Neutrophil (primary cell): ENCODE data around the gene MAPK8IP2.
"Not testable (repeated sequence)": the region's sequence is repeated elsewhere in the genome, so short reads cannot be mapped to it uniquely, and the experiment has no call there.

Experiments used
- H3K27ac ChIP-seq: fragments of 200-600 bp; sonication (generic); 2 replicates; pipeline ENCODE4 v1.5.1; 2016; ENCODE audit warnings: mild to moderate bottlenecking, moderate library complexity
- H3K27me3 ChIP-seq: fragments of 200-600 bp; sonication (generic); 2 replicates; pipeline ENCODE4 v1.6.0; 2016; ENCODE audit warnings: mild to moderate bottlenecking
- H3K36me3 ChIP-seq: fragments of 200-600 bp; sonication (generic); 2 replicates; pipeline ENCODE4 v1.5.1; 2017
- H3K4me1 ChIP-seq, 2 experiments: fragments of 200-600 bp in 1 of 2; sonication (generic) in 1 of 2; 1 replicate in 1 of 2; 2 replicates in 1 of 2; pipeline versions ENCODE4 v1.5.1 to v1.6.1; 2013 to 2016; ENCODE audit warnings: low read depth in 1 of 2, low read length in 1 of 2, mild to moderate bottlenecking in 1 of 2, moderate library complexity in 1 of 2; ENCODE audit not compliant: control insufficient read depth in 1 of 2, insufficient read depth in 1 of 2
- H3K4me3 ChIP-seq, 2 experiments: fragments of 200-600 bp in 1 of 2; sonication (generic) in 1 of 2; 1 replicate in 1 of 2; 2 replicates in 1 of 2; pipeline ENCODE4 v1.5.1; 2013 to 2016; ENCODE audit warnings: low read depth in 1 of 2, low read length in 1 of 2, mild to moderate bottlenecking in 1 of 2, moderate library complexity in 1 of 2
- H3K9me3 ChIP-seq: fragments of 200-600 bp; sonication (generic); 2 replicates; pipeline ENCODE4 v1.5.1; 2016
- CTCF ChIP-seq: fragments of 200-600 bp; sonication (generic); IDR thresholded peaks from 2 replicates; pipeline ENCODE4 v1.5.1; 2016; ENCODE audit warnings: antibody characterized with exemption

The MAPK8IP2 gene

GRCh38 chr22:50633086-50633485, 32.5 kb downstream of the MAPK8IP2 start:
- no peaks in the 10 kb centered on the region for H3K9me3 ChIP-seq
- H3K4me3 ChIP-seq: no peak overlapping the region
- H3K27ac ChIP-seq: no peak overlapping the region
- peaks cover 9 to 10% of the 10 kb centered on the region in 2 experiments for H3K4me1 ChIP-seq
- no peaks in the 10 kb centered on the region for H3K27me3 ChIP-seq
- no peaks in the 10 kb centered on the region for H3K36me3 ChIP-seq
- no peak for TF ChIP-seq CTCF

- H3K9me3 ChIP-seq: no peaks in the 10 kb centered on the region
- no peaks in the 10 kb centered on the region for H3K27me3 ChIP-seq
- TF ChIP-seq CTCF: no peak
- peaks cover 2 to 3% of the 10 kb centered on the region in 2 experiments for H3K4me1 ChIP-seq
- no peak overlapping the region for H3K4me3 ChIP-seq
- H3K27ac ChIP-seq: no peak overlapping the region
- H3K36me3 ChIP-seq: no peaks in the 10 kb centered on the region
Observed at GRCh38 chr22:50633771-50634170, 33.2 kb downstream of the MAPK8IP2 start.

GRCh38 chr22:50635591-50635990, 35.0 kb downstream of the MAPK8IP2 start:
- Histone ChIP-seq H3K36me3 (no peaks in the 10 kb centered on the region), H3K4me3 (no peak overlapping the region), H3K9me3 (no peaks in the 10 kb centered on the region), H3K27ac (no peak overlapping the region), H3K27me3 (no peaks in the 10 kb centered on the region), H3K4me1 (no peaks in the 10 kb centered on the region)
- TF ChIP-seq CTCF: no peak

- peaks cover 32% of the 10 kb centered on the region for H3K27me3 ChIP-seq
- H3K4me3 ChIP-seq: not testable (repeated sequence)
Observed at GRCh38 chr22:50640296-50640695, 39.7 kb downstream of the MAPK8IP2 start.

GRCh38 chr22:50640857-50641647, 40.5 kb downstream of the MAPK8IP2 start:
- H3K9me3 ChIP-seq: no peaks in the 10 kb centered on the region
- H3K27ac ChIP-seq: no peak overlapping the region
- no peak for TF ChIP-seq CTCF
- no peaks in the 10 kb centered on the region for H3K4me1 ChIP-seq
- no peak overlapping the region for H3K4me3 ChIP-seq
- H3K36me3 ChIP-seq: no peaks in the 10 kb centered on the region
- peaks cover 39% of the 10 kb centered on the region for H3K27me3 ChIP-seq

More at GRCh38 chr22:50640296-50640695, 39.7 kb downstream of the MAPK8IP2 start:
- H3K36me3 ChIP-seq, H3K27ac ChIP-seq, H3K9me3 ChIP-seq, H3K4me1 ChIP-seq: not testable (repeated sequence)
